A549 (cell line): ENCODE measurements around the gene TM2D3. TPM values are rescaled to one million over a fixed set of nuclear protein-coding genes. Genes with fewer than 3 reads are reported as not detected.

ENCODE experiments used
- ATAC-seq, 2 experiments: fragments of 200-7000 bp in 1 of 2; fragments of >200 bp in 1 of 2; cut with Nextera tagmentation in 1 of 2; cut with Tn5 transposase in 1 of 2; 3 replicates each; pipeline versions ENCODE4 v1.8.0 to v1.9.1; 2018 to 2020; ENCODE audit warnings: mild to moderate bottlenecking in 1 of 2, moderate library complexity in 1 of 2
- CTCF ChIA-PET: fragments of 300-600 bp; sonication (Branson Sonifier 250); formaldehyde crosslinking; extraction: SDS; loops from one replicate; lab custom pipeline; 2021; ENCODE audit warnings: antibody characterized with exemption, inconsistent platforms; lab: Yijun Ruan, JAX
- POLR2A ChIA-PET: fragments of 350-600 bp; formaldehyde crosslinking; extraction: SDS; loops from one replicate; lab custom pipeline; 2021; ENCODE audit warnings: antibody characterized with exemption, inconsistent platforms; lab: Yijun Ruan, JAX
- DNase-seq, 2 experiments: peaks; one replicate each; pipeline versions ENCODE4 v3.0.0 to v3.0.0-alpha.2; 2011 to 2016; ENCODE audit warnings: low read depth in 1 of 2, low spot score in 1 of 2
- FAIRE-seq: peaks from 2 replicates; lab custom pipeline; 2011; peaks lifted over from hg19 to GRCh38; lab: Jason Lieb, UNC
- H3K27ac ChIP-seq, 2 experiments: fragments of >200 bp; sonication (Bioruptor Twin); formaldehyde crosslinking; 3 replicates each; pipeline ENCODE4 v1.5.1; 2016 to 2017
- H3K4me1 ChIP-seq: fragments of >200 bp; sonication (Bioruptor Twin); formaldehyde crosslinking; 3 replicates; pipeline ENCODE4 v1.6.1; 2016
- H3K4me2 ChIP-seq: fragments of >200 bp; sonication (Bioruptor Twin); formaldehyde crosslinking; 3 replicates; pipeline ENCODE4 v1.6.1; 2016
- H3K4me3 ChIP-seq: fragments of >200 bp; sonication (Bioruptor Twin); formaldehyde crosslinking; 3 replicates; pipeline ENCODE4 v1.5.1; 2016
- H3K9me3 ChIP-seq: fragments of >200 bp; sonication (Bioruptor Twin); formaldehyde crosslinking; 3 replicates; pipeline ENCODE4 v1.6.1; 2016
- BHLHE40 ChIP-seq: IDR thresholded peaks from 2 replicates; pipeline ENCODE4 v1.6.1; 2012; ENCODE audit warnings: low read depth, low read length, inconsistent platforms
- CBX2 ChIP-seq: fragments of 200-600 bp; sonication (generic); IDR thresholded peaks from 2 replicates; pipeline ENCODE4 v1.6.1; 2016; ENCODE audit warnings: low read depth, mild to moderate bottlenecking, borderline replicate concordance
- CBX8 ChIP-seq: fragments of 200-600 bp; sonication (generic); IDR thresholded peaks from 2 replicates; pipeline ENCODE4 v1.6.1; 2016
- CHD2 ChIP-seq: fragments of 150-350 bp; IDR thresholded peaks from 2 replicates; pipeline ENCODE4 v1.6.1; 2014; ENCODE audit warnings: low read length; ENCODE audit not compliant: partially characterized antibody
- E2F6 ChIP-seq: IDR thresholded peaks from 2 replicates; pipeline ENCODE4 v1.6.1; 2012; ENCODE audit warnings: low read depth, borderline replicate concordance
- ELK1 ChIP-seq: fragments of 150-350 bp; IDR thresholded peaks from 2 replicates; pipeline ENCODE4 v1.6.1; 2014; ENCODE audit warnings: low read depth, mild to moderate bottlenecking, low read length
- EP300 ChIP-seq, 2 experiments: fragments of >200 bp; sonication (Bioruptor Twin); formaldehyde crosslinking; IDR thresholded peaks; 2 replicates in 1 of 2; 3 replicates in 1 of 2; pipeline ENCODE4 v1.6.1; 2016 to 2017
- ESRRA ChIP-seq: fragments of 150-350 bp; IDR thresholded peaks from 2 replicates; pipeline ENCODE4 v1.6.1; 2014; ENCODE audit warnings: mild to moderate bottlenecking, low read length, borderline replicate concordance
- FOSB ChIP-seq: fragments of 250-450 bp; sonication (Bioruptor Pico); IDR thresholded peaks from 2 replicates; pipeline ENCODE4 v1.5.0; 2020; ENCODE audit warnings: mild to moderate bottlenecking, moderate library complexity
- FOXS1 ChIP-seq: fragments of 250-450 bp; sonication (Bioruptor Pico); IDR thresholded peaks from 2 replicates; pipeline ENCODE4 v1.5.0; 2020; ENCODE audit warnings: mild to moderate bottlenecking, moderate library complexity
- HMGXB4 ChIP-seq: fragments of 250-450 bp; sonication (Bioruptor Pico); IDR thresholded peaks from 2 replicates; pipeline ENCODE4 v1.5.0; 2021; ENCODE audit warnings: mild to moderate bottlenecking, moderate library complexity, borderline replicate concordance
- HOXA7 ChIP-seq: fragments of 250-450 bp; sonication (Bioruptor Pico); IDR thresholded peaks from 2 replicates; pipeline ENCODE4 v1.5.0; 2020; ENCODE audit warnings: mild to moderate bottlenecking, moderate library complexity
- HOXB13 ChIP-seq: fragments of 250-450 bp; sonication (Bioruptor Pico); IDR thresholded peaks from 2 replicates; pipeline ENCODE4 v1.5.0; 2020; ENCODE audit warnings: low read depth, mild to moderate bottlenecking, moderate library complexity
- JUN ChIP-seq, 2 experiments: fragments of >200 bp; sonication (Bioruptor Twin); formaldehyde crosslinking; IDR thresholded peaks; 2 replicates in 1 of 2; 3 replicates in 1 of 2; pipeline ENCODE4 v1.6.1; 2016 to 2017
- JUNB ChIP-seq: fragments of >200 bp; sonication (Bioruptor Twin); formaldehyde crosslinking; IDR thresholded peaks from 2 replicates; pipeline ENCODE4 v1.6.1; 2016
- KDM1A ChIP-seq: fragments of 200-600 bp; sonication (generic); IDR thresholded peaks from 2 replicates; pipeline ENCODE4 v1.6.1; 2016; ENCODE audit warnings: low read depth, mild to moderate bottlenecking
- MAFK ChIP-seq: fragments of 450-650 bp; IDR thresholded peaks from 2 replicates; pipeline ENCODE4 v1.6.1; 2014; ENCODE audit not compliant: partially characterized antibody
- MAZ ChIP-seq: fragments of 150-350 bp; IDR thresholded peaks from 2 replicates; pipeline ENCODE4 v1.6.1; 2014; ENCODE audit warnings: antibody characterized with exemption, low read depth, low read length, borderline replicate concordance
- MYC ChIP-seq: IDR thresholded peaks from 2 replicates; pipeline ENCODE4 v1.6.1; 2012; ENCODE audit warnings: mild to moderate bottlenecking, inconsistent platforms, low read length, improper control_type of control experiment, borderline replicate concordance
- NFE2L2 ChIP-seq: fragments of 150-350 bp; conservative IDR thresholded peaks from 2 replicates; pipeline ENCODE4 v1.6.1; 2014; ENCODE audit warnings: low read length
- NPAS2 ChIP-seq: fragments of 250-450 bp; sonication (Bioruptor Pico); IDR thresholded peaks from 2 replicates; pipeline ENCODE4 v1.8.0; 2022; ENCODE audit warnings: mild to moderate bottlenecking, moderate library complexity, borderline replicate concordance
- RAD21 ChIP-seq, 2 experiments: fragments of >200 bp in 1 of 2; sonication (Bioruptor Twin) in 1 of 2; formaldehyde crosslinking in 1 of 2; IDR thresholded peaks in 1 of 2; conservative IDR thresholded peaks in 1 of 2; 2 replicates in 1 of 2; 3 replicates in 1 of 2; pipeline ENCODE4 v1.6.1; 2012 to 2018; ENCODE audit warnings: inconsistent platforms in 1 of 2
- RFX5 ChIP-seq: fragments of 450-650 bp; IDR thresholded peaks from 2 replicates; pipeline ENCODE4 v1.7.1; 2014; ENCODE audit warnings: antibody characterized with exemption, mild to moderate bottlenecking, moderate library complexity
- SREBF2 ChIP-seq: fragments of 450-650 bp; IDR thresholded peaks from 2 replicates; pipeline ENCODE4 v1.6.1; 2014; ENCODE audit warnings: mild to moderate bottlenecking, moderate library complexity
- TFCP2L1 ChIP-seq: fragments of 250-450 bp; sonication (Bioruptor Pico); IDR thresholded peaks from 2 replicates; pipeline ENCODE4 v1.5.0; 2021; ENCODE audit warnings: mild to moderate bottlenecking
- TP53 ChIP-seq: fragments of 250-450 bp; sonication (Bioruptor Pico); IDR thresholded peaks from 2 replicates; pipeline ENCODE4 v1.5.0; 2021; ENCODE audit warnings: mild to moderate bottlenecking, moderate library complexity
- WGBS: methylation state at CpG from one replicate; pipeline ENCODE4 v1.1.6; 2017; ENCODE audit errors: missing lambda C conversion rate; 5-methylcytosine and 5-hydroxymethylcytosine counted together
- polyA plus RNA-seq, 4 experiments: library from polyadenylated mRNA; depleted of rRNA in 3 of 4; stranded (reverse); fragments of >200 nt; fragmentation: RNase III in 1 of 4; extraction: RNeasy Plus Mini Kit Qiagen cat#74134 plus additional on column Dnase treatment in 1 of 4; gene quantifications; 2 replicates in 3 of 4; 3 replicates in 1 of 4; pipeline ENCODE4 v1.2.3, GENCODE V29; 2011 to 2017
- TF ChIP-seq, protein P1 (sequence below): IDR thresholded peaks from 2 replicates; pipeline ENCODE4 v1.6.1; 2012

Gene TM2D3
- polyA plus RNA-seq, 2 of the 4 experiments (the other 2 are of a cell fraction), result 39.6 to 76.6 TPM

GRCh38 chr15:101615986-101616848 lies 36.0 kb downstream of the TM2D3 start:
- TF ChIP-seq RAD21 (conservative IDR thresholded peaks at IDR 0.05 in 1 of 2, IDR thresholded peaks at IDR 0.05 in 1 of 2) (no peak), E2F6 (peak; percentile 80), EP300 (IDR thresholded peaks at IDR 0.05) (no peak), MYC (no peak), MAFK (peak; percentile 19), MAZ (no peak), JUN (IDR thresholded peaks at IDR 0.05) (no peak), ELK1 (no peak), TP53 (CRISPR knock-in tag) (no peak)
- TF ChIP-seq, protein P1, sequence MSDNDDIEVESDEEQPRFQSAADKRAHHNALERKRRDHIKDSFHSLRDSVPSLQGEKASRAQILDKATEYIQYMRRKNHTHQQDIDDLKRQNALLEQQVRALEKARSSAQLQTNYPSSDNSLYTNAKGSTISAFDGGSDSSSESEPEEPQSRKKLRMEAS, result peak; percentile 72
- CTCF ChIA-PET, result interaction anchor here (1.0 to 2.3 kb wide), 9 partner anchors 9 to 343 kb away, joined by 3 to 15 read pairs (median 4); no protein-coding TSS in a partner anchor

GRCh38 chr15:101615414-101615985 lies 36.7 kb downstream of the TM2D3 start:
- ChIA-PET CTCF (interaction anchor here (1.0 to 2.3 kb wide), 7 partner anchors 8 to 39 kb away, joined by 3 to 15 read pairs (median 4); no protein-coding TSS in a partner anchor), POLR2A (interaction anchor here (0.6 kb wide), 1 partner anchor 16 kb away, joined by 3 read pairs; no protein-coding TSS in a partner anchor)
- H3K4me3 ChIP-seq, result 0 out of 3 replicates have a peak overlapping the region, but pooled peaks have one; percentile 28
- H3K9me3 ChIP-seq, result no peaks in the 10 kb centered on the region
- H3K4me1 ChIP-seq, result peaks cover 15% of the 10 kb centered on the region
- H3K27ac ChIP-seq, result peak overlapping the region; percentile 56 to 77; a peak in 4 of 6 replicates
- TF ChIP-seq ELK1 (no peak), SREBF2 (no peak), KDM1A (no peak), CHD2 (no peak), NFE2L2 (no peak), FOSB (CRISPR knock-in tag) (no peak), CBX8 (no peak), NPAS2 (CRISPR knock-in tag) (no peak), ESRRA (no peak), FOXS1 (CRISPR knock-in tag) (no peak), HOXA7 (CRISPR knock-in tag) (no peak), CBX2 (no peak), RFX5 (no peak), TFCP2L1 (CRISPR knock-in tag) (no peak), BHLHE40 (no peak), HOXB13 (CRISPR knock-in tag) (no peak), JUNB (no peak), HMGXB4 (CRISPR knock-in tag) (no peak)
- FAIRE-seq, result no peak
- 66% methylated on average over 15 of the region's 15 CpGs for WGBS
- peak; percentile 7 to 26; a peak in 4 of 6 replicates for ATAC-seq
- H3K4me2 ChIP-seq, result peak overlapping the region; percentile 87
- no peak for DNase-seq

More at GRCh38 chr15:101615986-101616848, 36.0 kb downstream of the TM2D3 start:
- peak overlapping the region; percentile 28; the same call in 2 of the 3 replicates for H3K4me3 ChIP-seq
- peak overlapping the region; percentile 87 for H3K4me2 ChIP-seq
- peaks cover 15% of the 10 kb centered on the region for H3K4me1 ChIP-seq
- peak overlapping the region; percentile 56 to 77 for H3K27ac ChIP-seq
- POLR2A ChIA-PET, result interaction anchor here (0.6 kb wide), 1 partner anchor 16 kb away, joined by 3 read pairs; no protein-coding TSS in a partner anchor
- peak; percentile 57 to 74 for DNase-seq
- FAIRE-seq, result no peak
- WGBS, result 29% methylated on average over 25 of the region's 25 CpGs
- no peaks in the 10 kb centered on the region for H3K9me3 ChIP-seq
- ATAC-seq, result peak; percentile 76 to 87
